NCI-H446 (cell line): ENCODE measurements around the gene CBX5.
"Not testable (repeated sequence)": the region's sequence is repeated elsewhere in the genome, so short reads cannot be mapped to it uniquely, and the experiment has no call there.

Experiments used
- DNase-seq, 2 experiments: peaks; one replicate each; lab custom pipeline; 2025; lab: John Stamatoyannopoulos, UW

Gene CBX5

DNA sequence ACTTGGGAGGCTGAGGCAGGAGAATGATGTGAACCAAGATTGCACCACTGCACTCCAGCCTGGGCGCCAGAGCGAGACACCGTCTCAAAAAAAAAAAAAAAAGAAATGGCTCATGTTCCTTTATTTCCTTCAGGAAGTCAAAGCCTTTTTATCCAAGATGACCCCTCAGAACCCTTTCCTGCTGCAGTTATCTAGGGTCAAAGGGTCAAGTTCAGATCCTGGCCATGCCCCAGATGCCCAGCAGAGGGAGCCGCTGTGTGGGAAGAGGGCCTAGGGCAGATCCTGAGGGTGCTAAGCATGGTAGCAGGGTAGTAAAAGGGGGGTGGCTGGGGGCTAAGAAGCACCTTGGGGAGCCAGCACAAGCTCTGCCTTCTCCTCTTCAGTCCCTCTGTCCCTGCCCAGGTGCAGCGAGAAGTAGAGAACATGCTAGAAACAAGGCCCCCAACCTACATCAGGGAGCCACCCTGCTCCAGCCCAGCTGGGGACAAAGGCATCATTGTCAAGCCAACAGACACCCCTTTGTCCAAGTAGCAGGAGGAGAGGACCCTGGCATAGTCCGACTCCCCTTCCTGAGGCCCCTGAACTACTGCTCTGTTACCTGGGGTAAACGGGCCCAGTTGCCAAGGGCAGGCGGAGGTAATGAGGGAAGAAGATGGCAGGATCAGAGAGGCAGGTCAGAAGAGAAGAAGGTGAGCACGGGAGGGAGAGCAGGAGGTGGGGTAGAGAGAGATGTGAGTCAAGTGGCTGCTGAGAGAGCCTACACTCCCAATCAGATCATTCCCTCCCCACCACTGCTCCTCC, 14.4 kb upstream of the CBX5 start:
- no peak for DNase-seq

DNA sequence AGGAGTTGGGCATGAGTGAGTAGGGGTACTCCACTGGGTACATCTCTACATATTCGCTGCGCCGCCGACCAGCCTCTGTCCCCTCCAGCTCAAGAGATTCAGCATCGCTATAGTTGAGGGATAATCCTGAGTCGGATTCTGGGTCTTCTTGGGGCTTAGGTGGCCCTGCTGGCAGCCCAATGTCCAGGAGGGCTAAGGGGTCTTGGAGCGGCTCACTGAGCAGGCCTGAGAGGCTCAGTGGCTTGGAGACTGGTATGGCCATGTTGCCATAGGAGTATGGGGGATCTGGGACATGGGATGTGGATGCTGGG, 13.0 kb upstream of the CBX5 start:
- DNase-seq, result no peak

DNA sequence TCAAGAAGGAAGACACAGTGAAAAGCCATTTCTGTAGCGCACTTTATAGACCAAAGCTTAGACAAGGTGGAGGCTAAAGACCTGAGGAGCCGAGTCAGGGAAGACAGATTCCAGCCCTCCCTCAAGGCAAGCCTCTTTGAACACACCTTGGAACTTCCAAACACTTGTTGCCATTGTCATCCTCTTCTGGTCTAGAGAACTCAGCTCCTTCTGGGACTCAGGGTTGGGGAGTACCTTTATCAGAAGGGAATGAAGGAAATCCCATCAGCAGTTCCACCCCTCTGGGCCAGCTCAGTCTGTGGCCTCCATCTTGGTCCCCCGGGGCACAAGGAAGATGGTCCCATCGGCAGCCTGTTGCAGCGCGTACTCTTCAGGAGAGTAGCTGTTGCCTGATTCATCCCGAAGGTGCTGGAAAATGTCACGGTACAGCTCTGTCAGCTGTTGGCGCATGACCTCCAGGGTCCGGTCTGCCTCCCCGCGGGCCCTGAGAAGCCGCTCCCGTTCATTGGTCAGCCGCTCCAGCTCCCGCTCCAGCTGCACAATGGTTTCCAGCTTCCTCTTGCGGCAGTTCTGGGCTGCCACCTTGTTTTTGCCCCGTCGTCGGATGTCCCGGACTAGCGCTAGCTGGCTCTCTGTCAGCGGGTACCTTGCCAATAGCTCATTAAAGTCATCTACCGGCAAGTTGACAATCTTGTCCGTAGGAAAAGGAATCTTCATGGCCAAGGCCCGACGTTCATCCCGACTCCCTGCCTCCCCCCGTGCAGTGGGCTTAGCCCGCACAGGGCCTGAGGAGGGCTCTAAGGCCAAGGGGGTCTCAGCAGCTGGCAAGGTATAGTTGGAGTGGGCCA, 12.4 kb upstream of the CBX5 start:
- no peak for DNase-seq

DNA sequence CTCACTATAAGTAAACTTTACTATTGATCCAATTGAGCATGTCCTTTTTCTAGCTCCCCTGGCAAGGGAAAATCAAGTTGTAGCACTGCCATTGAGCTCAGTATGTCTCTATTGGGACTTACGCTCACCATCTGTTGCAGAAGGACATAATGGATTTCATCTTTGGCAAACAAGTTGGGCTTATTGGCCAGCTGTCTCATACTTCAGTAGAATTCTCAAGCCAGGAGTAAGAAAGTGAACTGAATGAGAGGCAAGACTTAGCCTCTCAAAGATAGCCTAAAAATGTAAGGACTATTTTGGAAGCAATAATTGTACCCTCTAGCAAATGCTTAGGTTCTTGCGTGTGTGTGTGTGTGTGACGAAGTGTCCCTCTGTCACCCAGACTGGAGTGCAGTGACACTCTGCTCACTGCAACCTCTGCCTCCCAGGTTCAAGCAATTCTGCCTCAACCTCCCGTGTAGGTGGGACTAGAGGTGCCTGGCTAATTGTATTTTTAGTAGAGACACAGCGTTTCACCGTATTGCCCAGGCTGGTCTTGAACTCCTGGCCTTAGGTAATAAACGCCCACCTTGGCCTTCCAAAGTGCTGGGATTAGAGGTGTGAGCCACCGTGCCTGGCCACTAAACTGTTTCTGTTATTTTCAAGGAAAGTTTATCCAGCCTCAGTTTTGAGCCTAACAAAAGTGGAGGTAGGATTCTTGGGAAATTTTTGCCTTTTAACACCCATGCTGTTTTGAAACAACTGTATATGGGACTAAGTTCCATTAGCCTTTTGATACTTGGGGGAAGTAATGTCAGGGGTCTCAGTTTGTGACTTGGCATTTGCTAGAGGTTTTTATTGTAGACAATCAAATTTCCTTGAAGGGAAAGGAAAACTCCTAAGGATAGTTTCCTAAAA, 7.6 kb upstream of the CBX5 start:
- peak; percentile 39 to 87 for DNase-seq

DNA sequence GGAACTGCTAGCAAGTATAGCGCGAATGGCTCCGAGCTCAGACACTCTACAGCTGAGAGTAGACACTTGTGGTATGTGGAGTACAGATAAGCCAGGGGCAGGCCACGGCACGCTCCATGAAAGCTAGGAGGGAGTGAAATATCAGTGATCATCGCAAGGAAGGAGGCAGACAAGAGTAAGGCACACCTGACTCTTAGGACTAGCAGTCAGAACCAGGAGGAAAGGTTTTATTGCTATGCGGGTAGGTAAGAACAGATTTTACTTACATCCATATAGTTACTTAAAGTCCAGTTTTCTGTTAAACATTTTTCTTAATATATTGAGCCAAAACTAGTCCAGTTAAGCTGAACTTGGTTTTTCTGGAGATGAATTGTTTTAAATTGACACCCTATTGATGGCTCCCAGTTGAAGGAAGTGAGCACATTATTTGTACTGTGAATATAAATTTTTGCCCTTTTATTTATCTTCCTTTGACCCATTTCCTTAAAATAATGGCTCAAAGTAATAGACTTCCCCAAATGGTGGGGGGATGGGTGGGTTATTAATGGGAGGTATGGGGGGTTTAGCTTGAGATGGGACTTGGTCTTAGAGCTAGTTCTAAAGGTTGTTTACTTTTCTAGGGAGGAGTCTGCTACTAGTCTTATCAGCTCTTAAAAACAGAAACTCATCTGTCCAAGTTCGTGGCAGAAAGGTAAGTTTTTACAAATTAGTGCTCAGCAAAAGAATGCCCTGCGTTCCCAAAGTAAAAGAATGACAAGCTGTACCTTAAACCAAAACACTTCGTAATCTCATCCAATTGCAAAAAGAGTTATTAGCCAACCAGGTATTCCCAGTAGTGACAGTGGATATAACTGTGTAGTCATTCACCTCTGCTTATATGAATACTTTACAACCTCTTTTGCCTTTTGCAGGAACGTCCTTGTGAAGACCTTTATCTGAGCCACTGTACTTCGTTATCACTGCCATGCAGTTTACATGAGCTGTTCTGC, 6.4 kb upstream of the CBX5 start:
- DNase-seq, result no peak

DNA sequence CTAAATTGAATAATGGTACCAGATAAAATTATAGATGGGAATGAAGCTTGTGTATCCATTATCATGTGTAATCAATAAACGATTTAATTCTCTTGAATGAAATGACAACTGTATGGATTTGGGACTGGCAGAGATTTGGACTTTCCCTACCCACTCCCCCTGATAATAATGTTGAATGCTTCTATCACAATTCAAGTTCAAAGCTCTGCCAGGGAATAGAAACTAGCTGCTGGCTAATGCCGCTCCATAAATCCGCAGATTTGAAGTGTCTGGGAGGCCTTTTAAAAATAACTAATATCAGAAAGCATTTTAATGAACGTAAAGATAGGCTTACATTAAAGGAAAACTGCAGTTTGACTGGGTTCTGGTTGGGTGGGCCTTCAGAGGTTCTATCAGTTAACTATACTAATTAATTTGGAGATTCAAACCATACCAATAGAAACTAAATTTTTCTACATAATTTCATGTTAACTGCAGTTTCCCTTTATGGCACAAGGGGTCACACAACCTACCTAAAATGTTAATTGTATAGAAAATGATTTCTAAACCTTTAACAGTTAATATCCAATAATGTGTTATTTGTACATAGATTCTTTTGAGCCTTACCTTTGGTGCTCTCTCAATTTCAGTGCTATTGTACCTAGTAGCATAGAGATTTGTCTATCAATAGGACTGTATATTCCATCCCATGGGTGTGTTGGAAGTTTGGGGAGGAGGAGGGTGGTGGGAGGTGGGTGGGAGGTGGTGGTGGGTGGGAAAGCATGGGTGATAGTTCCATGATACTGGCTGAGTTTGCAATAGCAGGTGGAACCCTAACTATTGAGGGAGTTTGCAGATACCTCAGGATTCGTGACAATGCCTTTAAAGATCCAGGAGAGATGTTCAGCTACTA, 5.5 kb upstream of the CBX5 start:
- DNase-seq, result no peak

DNA sequence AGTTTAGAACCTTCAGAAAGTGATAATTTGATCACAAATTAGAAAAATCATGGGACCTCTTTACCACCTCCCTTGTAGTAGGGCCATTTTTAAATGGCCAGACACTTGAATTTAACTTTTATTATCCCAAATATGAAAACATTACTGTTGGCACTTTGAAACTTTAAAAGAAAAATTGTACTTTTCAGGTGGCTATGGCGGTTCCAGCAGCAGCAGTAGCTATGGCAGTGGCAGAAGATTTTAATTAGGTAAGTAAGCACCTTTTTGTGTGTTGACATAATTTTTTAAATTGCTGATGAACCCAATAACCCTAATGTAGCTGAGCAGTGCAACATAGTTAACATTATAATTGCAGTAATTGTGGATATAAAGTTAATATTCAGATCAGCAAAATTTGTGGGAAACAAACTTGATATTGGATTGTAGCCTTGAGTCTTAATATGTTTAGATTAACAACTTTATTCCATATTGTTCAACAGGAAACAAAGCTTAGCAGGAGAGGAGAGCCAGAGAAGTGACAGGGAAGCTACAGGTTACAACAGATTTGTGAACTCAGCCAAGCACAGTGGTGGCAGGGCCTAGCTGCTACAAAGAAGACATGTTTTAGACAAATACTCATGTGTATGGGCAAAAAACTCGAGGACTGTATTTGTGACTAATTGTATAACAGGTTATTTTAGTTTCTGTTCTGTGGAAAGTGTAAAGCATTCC, 4.3 kb upstream of the CBX5 start:
- DNase-seq, result not testable (repeated sequence)

DNA sequence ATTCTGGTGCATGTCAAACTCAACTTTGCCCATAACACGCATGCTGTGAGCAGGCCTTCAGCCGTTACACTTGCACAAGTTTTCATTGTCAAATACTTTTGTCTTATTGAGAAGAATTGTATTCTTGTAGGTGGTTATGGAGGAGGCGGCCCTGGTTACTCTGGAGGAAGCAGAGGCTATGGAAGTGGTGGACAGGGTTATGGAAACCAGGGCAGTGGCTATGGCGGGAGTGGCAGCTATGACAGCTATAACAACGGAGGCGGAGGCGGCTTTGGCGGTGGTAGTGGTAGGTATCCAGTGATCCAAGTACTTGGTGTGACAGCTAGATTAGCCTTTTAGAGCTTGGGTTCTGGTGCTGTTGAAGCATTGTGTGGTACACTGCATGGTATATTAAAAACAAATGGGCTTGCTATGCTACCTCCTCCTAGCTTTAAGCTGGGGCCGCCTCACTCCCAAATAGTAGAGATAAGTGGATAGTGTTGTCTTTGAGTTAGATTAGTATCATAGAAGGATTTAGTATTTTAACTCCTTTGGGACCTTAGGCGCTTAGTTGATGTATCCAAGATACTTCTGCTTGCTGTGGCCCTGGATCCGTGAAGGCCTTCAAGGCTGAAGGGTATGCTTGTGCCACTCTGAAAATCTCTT, 3.1 kb upstream of the CBX5 start:
- no peak for DNase-seq

DNA sequence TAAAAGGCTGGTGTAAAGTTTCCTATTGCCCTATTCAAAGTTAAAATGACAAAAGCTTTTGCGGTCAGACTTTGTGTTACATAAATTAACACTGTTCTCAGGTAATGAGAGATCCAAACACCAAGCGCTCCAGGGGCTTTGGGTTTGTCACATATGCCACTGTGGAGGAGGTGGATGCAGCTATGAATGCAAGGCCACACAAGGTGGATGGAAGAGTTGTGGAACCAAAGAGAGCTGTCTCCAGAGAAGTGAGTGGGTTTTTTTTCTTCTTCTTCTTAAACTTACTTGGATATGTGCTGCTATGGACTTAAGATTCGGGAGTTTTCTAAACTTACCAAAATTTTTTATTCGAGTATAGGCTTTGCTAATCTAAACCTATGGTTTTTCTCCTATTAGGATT, 1.8 kb upstream of the CBX5 start:
- DNase-seq, result not testable (repeated sequence)

DNA sequence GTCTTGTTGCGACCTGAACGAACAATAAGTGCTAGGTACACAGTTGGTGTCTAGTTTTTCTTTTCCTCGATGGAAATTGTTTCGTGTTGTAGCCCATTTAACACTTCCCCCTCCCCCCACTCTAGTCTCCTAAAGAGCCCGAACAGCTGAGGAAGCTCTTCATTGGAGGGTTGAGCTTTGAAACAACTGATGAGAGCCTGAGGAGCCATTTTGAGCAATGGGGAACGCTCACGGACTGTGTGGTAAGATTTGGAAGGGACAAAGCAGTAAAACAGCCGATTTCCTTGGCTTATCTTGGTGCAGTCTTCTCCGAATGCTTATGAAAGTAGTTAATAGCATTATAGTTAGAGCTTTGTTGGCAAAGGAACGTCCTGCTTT, 1.3 kb upstream of the CBX5 start:
- DNase-seq, result not testable (repeated sequence)

DNA sequence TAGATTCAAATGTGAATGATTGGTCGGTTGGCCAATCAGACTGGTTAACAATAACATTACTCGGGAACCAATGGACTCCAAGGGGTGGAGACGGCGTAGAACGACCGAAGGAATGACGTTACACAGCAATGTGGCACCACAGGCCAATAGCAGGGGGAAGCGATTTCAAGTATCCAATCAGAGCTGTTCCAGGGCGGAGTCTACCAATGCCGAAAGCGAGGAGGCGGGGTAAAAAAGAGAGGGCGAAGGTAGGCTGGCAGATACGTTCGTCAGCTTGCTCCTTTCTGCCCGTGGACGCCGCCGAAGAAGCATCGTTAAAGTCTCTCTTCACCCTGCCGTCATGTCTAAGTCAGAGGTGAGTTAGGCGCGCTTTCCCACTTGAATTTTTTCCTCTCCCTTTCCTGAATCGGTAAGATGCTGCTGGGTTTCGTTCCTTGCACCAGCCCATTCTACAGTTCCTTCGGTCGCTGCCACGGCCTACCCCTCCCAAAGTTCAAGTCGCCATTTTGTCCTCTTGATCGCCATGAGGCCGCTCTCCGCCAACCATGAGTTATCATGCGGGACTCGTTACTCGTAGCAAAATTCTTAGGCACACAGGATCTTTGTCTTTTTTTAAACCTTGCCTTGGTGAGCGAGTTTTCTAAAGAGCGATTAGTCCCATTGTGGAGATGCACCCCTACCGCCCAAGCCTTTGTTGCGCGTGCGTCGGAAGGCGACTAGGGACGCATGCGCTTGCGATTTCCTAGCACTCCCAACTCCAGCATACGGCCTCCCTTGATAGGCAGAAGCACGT, 742 bp upstream of the CBX5 start, which contains the start of gene HNRNPA1:
TSS of gene HNRNPA1 (plus strand) at position 259 of the 793 bp plus-strand sequence. CDS start at position 341, 82 bp downstream.
- DNase-seq, result peak; percentile 99

DNA sequence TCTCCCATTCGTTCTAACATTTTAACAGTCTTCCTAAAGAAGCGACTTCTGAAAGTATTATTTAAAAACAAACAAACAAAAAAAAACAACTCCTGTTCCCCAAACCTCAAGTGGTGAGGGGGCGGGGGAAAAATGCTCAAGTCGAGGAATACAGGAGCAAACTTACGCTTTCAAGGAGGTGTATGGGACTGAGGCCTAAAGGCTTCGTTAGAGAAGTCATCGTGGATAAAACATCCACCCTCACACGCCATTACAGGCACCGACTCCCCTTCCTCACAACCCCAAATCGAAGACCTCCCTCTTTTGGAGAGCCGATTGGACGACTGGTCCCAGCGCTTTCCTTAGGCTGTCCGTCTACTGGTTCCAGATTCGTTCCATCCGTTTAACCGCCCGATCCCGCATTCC, 693 bp downstream of the CBX5 start:
- DNase-seq, result no peak

DNA sequence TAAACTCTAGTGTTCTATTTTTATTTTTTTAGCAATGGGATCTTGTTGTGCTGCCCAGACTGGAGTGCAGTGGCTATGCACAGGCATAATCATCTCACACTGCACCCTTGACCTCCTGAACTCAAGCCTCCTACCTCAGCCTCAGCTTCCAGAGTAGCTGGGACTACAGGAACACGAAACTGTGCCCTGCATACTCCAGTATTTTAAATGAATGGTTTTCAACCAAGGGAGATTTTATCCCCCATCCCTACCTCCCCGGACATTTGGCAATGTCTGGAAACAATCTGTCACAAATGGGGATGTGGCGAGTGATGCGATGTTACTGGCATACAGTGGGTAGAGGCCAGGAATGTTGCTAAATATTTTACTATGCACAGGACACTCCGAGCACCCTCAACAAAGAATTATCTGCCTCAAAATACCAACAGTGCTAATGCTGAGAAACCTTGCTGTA, 2.1 kb downstream of the CBX5 start:
- peak in 1 of 2 experiments; percentile 26 for DNase-seq

DNA sequence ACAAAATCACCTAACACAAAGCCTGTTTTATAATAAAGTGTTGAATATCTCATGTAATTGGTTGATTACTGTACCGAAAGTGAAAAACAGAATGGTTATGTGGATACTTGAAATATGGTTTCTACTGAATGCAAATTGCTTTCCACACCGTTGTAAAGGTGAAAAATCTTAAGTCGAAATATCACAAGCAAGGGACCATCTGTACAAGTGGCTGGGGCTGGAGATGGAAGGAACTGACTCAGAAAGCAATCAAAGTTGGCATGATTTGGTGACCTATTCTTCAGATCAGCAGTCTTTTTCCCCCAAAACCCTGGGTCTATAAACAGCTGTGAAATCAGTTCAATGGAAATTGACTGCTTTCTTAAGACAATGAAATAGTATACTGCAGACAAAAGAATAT, 3.6 kb downstream of the CBX5 start:
- no peak for DNase-seq

DNA sequence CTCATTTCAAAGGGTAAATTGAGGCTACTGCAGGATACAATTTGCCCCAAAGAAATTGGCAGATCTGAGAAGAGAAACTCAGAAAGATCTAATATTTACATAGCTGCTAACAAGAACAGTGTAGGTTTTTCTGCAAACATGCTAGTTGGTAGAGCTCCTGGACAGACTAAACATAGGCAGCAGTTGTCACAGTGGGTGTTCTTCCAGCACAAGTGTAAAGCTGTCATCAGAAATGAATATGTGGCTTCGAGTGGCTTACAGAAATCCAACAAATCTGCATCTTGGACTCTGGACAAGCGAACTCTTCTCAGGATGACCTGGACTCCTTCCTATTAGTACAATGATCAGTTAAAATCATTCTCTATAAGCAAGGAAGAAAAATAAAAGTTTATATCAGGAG, 5.9 kb downstream of the CBX5 start:
- DNase-seq, result peak; percentile 45 to 63

DNA sequence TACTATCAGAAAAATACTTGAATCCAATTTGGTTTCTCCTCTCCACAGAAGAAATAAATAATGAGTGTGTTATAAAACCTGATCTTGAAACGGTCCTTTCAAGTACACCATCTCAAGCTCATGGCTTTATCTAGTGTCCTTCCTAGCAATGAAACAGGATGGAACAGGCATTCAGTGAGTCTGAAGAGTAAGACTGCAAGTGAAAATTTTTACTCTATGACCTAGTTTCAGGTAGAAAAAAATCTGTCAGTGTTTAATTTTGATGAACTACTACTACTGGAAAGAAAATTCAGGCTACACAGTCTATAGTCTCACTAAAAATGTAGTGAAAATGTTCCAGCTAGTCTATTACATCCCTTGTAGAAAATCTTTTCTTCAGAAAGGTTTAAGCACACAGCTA, 7.7 kb downstream of the CBX5 start:
- no peak for DNase-seq

DNA sequence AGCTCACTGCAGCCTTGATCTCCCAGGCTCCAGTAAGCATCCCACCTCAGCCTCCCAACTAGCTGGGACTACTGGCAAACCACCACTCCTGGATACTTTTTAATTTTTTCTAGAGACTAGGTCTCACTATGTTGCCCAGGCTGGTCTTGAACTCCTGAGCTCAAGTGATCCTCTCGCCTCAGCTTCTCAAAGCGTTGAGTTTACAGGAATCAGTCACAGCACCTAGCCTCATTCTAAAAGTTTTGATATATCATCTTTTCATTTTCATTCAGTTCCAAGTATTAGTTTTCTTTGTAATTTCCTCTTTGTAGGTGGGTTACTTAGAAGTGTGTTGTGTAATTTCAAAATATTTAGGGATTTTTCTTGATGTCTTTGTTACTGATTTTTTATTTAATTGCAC, 9.6 kb downstream of the CBX5 start:
- no peak for DNase-seq

DNA sequence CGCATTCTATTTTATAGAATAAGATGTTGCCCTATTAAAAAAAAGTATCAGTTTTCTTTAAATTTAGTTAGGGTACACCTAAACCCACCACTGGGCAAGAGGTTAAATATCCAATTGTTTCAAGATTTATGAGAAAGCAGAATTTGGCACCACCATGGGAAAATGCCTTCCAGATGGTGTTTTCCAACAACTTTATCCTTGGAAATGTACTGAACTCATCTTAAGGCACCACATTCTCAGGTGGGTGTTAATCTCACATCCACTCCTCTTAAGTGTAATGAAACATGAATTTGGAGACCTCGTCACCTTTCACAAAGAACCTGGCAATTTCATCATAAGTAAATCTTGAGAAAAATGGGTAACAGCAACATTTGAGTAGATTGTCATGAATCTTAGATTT, 13.1 kb downstream of the CBX5 start:
- DNase-seq, result no peak
